ENCODE data around the gene AQP1.

AQP1 gene

GRCh38 chr7:30899066-30899465, 12.6 kb upstream of the AQP1 start:
- H3K4me3 ChIP-seq (ENCODE audit: low read depth, low read length), result no peak overlapping the region
- no peak for DNase-seq (ENCODE audit: low read depth)
- no peak for TF ChIP-seq CTCF (IDR thresholded peaks at IDR 0.05; ENCODE audit: insufficient read depth, low read depth, low read length, missing control alignments)

DNA sequence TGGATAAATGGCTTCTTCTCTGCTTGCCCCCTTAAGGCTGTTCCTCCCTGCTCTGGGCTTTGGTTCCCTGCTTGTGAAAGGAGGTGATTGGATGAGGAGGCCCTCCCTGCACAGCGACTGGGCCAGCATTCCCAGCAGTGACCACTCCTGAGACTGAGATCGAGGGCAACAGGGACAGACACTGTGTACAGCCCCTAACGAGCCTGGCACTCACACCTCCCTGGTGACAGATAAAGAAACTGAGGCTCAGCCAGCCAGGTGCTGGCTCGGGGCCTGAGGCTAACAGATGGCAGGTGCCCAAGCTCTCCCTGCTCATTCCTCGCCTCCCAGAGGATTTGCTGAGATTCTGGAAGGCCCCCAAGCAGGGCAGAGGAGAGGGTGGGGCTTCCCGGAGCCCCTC, 12.0 kb upstream of the AQP1 start:
- no peak for DNase-seq (ENCODE audit: low read depth)
- no peak for TF ChIP-seq CTCF (IDR thresholded peaks at IDR 0.05; ENCODE audit: insufficient read depth, low read depth, low read length, missing control alignments)

DNA sequence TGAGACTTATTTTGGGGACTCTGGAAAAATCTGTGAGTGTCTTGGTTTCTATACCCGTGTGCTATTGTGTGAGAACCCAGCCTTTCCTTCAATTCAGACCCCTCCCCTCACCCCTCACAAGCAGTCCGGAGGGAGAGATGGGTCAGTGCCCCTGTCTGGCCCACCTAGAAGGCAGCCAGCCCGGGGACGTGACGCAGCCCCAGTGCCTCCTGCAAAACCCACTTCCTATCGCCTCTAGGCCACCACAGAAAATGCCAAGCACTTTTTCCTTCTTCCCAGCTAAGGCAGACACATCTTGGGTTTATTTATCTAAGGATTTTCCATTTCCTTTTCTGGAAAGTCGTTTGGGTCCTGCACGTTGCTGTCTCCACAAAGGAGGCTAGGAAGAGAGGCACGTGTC, 11.6 kb upstream of the AQP1 start:
- no peak for DNase-seq (ENCODE audit: low read depth)
- no peak for TF ChIP-seq CTCF (IDR thresholded peaks at IDR 0.05; ENCODE audit: insufficient read depth, low read depth, low read length, missing control alignments)
- no peak overlapping the region for H3K4me3 ChIP-seq (ENCODE audit: low read depth, low read length)

More for the DNA sequence above, 12.0 kb upstream of the AQP1 start:
- no peak overlapping the region for H3K4me3 ChIP-seq (ENCODE audit: low read depth, low read length)

- no peak for DNase-seq (ENCODE audit: low read depth)
- no peak overlapping the region for H3K4me3 ChIP-seq (ENCODE audit: low read depth, low read length)
- no peak for TF ChIP-seq CTCF (IDR thresholded peaks at IDR 0.05; ENCODE audit: insufficient read depth, low read depth, low read length, missing control alignments)
Measured at GRCh38 chr7:30900803-30901362, 10.8 kb upstream of the AQP1 start.

- TF ChIP-seq CTCF (IDR thresholded peaks at IDR 0.05; ENCODE audit: insufficient read depth, low read depth, low read length, missing control alignments), result no peak
- H3K4me3 ChIP-seq (ENCODE audit: low read depth, low read length), result no peak overlapping the region
- DNase-seq (ENCODE audit: low read depth), result no peak
Measured at GRCh38 chr7:30901856-30902255, 9.8 kb upstream of the AQP1 start.

DNA sequence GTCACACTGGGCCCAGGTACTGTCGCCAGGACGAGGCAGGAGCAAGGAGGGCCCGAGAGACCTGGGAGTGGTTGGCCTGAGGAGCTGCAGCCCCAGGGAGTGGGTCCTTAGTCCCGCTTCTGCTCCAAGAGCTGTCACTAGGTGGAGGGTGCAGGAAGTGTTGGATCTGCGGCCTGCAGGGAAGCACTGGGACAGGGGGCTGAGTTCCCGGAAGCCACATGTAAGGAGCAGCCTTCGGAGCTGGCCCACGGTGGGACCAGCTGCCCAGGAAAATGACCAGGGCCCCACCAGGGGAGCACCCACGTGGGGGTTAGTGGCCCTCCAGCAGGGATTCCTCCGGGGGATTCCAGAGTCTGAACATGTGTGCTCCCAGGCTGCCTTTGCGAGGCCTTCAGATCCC, 9.2 kb upstream of the AQP1 start:
- DNase-seq (ENCODE audit: low read depth), result no peak
- TF ChIP-seq CTCF (IDR thresholded peaks at IDR 0.05; ENCODE audit: insufficient read depth, low read depth, low read length, missing control alignments), result no peak
- no peak overlapping the region for H3K4me3 ChIP-seq (ENCODE audit: low read depth, low read length)

DNA sequence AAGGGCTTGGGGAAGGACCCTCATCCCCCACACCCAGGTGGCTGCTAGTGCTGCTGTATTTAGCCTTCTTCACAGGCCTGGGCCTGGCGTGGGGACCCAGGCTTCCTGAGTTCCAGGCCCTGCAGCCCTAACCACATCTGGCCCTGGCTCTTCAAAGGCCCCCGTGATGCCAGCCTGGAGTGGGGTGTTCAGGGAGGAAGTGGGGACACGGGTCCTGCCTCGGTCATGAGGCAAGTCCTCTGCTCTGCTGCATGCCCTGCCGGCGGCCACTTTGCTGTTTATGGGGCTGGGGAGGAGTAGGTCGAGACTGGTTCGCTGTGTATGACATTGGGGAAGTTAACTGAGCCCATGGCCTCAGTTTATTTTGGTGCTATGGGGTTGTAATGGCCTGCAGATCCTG, 8.5 kb upstream of the AQP1 start:
- no peak overlapping the region for H3K4me3 ChIP-seq (ENCODE audit: low read depth, low read length)
- DNase-seq (ENCODE audit: low read depth), result no peak
- no peak for TF ChIP-seq CTCF (IDR thresholded peaks at IDR 0.05; ENCODE audit: insufficient read depth, low read depth, low read length, missing control alignments)

Data from GM12865 (cell line).